ENCODE data around the gene LNX1.
A peak's percentile ranks its signal among the peaks of the same experiment; 100 is the strongest.

DNA sequence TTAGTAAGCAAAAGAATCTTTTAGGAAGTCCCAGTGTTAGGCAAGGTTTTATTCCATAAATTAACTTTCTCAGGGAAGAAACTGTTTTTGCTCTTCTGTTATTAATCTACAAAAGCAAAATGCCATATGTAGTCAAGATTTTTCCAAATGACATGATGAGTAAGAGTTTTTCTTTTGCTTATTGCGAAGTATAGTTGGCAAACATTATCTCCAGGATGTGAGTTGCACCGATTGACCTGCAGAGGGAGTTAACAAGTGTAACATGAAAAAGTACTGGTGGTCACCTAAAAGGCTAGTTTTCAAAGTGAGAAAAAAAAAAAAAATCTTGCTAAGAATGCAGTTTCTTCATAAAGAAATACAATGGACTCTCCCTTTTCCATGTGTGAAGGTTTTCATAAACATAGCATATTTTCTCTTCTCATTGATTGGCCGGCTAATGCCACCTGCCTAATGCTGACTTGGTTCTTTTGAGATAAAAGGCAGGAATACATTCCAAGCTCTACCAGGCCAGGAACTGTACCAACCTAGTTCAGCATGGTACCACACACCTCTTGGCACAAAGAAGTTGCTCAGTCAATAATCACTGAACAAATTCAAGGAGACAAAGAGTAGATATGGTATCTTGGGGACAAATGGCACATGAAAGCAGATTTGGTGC is 100.2 kb downstream of the LNX1 start:
- TF ChIP-seq, protein P1, sequence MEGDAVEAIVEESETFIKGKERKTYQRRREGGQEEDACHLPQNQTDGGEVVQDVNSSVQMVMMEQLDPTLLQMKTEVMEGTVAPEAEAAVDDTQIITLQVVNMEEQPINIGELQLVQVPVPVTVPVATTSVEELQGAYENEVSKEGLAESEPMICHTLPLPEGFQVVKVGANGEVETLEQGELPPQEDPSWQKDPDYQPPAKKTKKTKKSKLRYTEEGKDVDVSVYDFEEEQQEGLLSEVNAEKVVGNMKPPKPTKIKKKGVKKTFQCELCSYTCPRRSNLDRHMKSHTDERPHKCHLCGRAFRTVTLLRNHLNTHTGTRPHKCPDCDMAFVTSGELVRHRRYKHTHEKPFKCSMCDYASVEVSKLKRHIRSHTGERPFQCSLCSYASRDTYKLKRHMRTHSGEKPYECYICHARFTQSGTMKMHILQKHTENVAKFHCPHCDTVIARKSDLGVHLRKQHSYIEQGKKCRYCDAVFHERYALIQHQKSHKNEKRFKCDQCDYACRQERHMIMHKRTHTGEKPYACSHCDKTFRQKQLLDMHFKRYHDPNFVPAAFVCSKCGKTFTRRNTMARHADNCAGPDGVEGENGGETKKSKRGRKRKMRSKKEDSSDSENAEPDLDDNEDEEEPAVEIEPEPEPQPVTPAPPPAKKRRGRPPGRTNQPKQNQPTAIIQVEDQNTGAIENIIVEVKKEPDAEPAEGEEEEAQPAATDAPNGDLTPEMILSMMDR (IDR thresholded peaks at IDR 0.05): peak; percentile 41 to 64 (median 54)
- TF ChIP-seq POLR2A (IDR thresholded peaks at IDR 0.05) (no peak), EP300 (IDR thresholded peaks at IDR 0.05) (peak in 1 of 2 donors; percentile 54)

All from tibial nerve (tissue), 4 donors.